ENCODE data around the gene OGN. TPM values are rescaled to one million over a fixed set of nuclear protein-coding genes. Genes with fewer than 3 reads are reported as not detected.

Gene OGN
- total and polyA plus RNA-seq, 2 of the 4 experiments (the other 2 are of a cell fraction), result under 0.01 to 0.10 TPM

DNA sequence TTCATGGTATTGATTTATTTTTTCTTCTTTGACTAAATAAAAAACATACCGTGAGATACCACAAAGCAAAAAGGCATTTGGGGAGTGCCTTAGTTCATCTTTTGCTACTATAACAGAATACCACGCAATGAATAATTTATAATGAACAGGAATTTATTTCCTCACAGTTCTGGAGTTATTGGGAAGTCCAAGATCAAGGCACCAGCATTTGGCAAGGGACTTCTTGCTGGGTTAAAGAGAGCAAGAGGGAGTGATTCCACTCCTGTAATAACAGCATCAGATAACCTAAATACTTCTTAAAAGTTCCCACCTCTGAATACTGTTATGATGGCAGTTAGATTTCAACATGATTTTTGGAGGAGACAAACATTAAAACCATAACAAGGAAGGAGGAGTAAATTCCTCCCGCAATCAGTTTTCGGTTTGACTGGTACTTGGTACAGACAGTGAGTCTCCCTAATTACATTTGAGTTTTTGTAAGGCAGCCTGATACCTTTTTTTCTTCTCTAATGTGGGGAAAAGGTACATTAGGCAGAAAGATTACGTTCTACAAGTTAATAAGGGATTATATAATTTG is 28.7 kb upstream of the OGN start:
- ATAC-seq (ENCODE audit: low read depth) (no peak), DNase-seq (no peak)
- H3K79me1 ChIP-seq (ENCODE audit: low read depth in 1 of 2, low read length in 2 of 2), result no peaks in the 10 kb centered on the region
- no peak overlapping the region for H4K8ac ChIP-seq (ENCODE audit: low read depth in 2 of 2, low read length in 2 of 2)
- ChIA-PET POLR2A (ENCODE audit: unreplicated experiment) (no interaction called here), CTCF (no interaction called here)
- H2AK5ac ChIP-seq (ENCODE audit: low read depth, low read length), result no peak overlapping the region
- dilution Hi-C loops (cut with HindIII; ENCODE audit: low sequenced_read_pairs, unreplicated experiment) (no loop called here), intact Hi-C loops (cut with micrococcal nuclease) (no loop called here), in situ Hi-C loops (cut with MboI; ENCODE audit: low sequenced_read_pairs) (loop anchor here (10.0 kb wide), 2 partner anchors 202 to 298 kb away; no protein-coding TSS in a partner anchor)
- TF ChIP-seq, protein P1, sequence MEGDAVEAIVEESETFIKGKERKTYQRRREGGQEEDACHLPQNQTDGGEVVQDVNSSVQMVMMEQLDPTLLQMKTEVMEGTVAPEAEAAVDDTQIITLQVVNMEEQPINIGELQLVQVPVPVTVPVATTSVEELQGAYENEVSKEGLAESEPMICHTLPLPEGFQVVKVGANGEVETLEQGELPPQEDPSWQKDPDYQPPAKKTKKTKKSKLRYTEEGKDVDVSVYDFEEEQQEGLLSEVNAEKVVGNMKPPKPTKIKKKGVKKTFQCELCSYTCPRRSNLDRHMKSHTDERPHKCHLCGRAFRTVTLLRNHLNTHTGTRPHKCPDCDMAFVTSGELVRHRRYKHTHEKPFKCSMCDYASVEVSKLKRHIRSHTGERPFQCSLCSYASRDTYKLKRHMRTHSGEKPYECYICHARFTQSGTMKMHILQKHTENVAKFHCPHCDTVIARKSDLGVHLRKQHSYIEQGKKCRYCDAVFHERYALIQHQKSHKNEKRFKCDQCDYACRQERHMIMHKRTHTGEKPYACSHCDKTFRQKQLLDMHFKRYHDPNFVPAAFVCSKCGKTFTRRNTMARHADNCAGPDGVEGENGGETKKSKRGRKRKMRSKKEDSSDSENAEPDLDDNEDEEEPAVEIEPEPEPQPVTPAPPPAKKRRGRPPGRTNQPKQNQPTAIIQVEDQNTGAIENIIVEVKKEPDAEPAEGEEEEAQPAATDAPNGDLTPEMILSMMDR (conservative IDR thresholded peaks at IDR 0.05; ENCODE audit: low read depth, low read length), result no peak
- TF ChIP-seq NFE2L2 (IDR thresholded peaks at IDR 0.05; ENCODE audit: low read depth, low read length), result no peak
- TF ChIP-seq MAZ (IDR thresholded peaks at IDR 0.05; ENCODE audit: borderline replicate concordance, low read depth, low read length), result no peak
- TF ChIP-seq MAFK (IDR thresholded peaks at IDR 0.05; ENCODE audit: low read depth, low read length), result no peak
- TF ChIP-seq SMC3 (IDR thresholded peaks at IDR 0.05; ENCODE audit: low read depth, low read length), result no peak
- TF ChIP-seq BHLHE40 (IDR thresholded peaks at IDR 0.05; ENCODE audit: low read depth, low read length), result no peak
- no peak for TF ChIP-seq POLR2A (IDR thresholded peaks at IDR 0.05; ENCODE audit: low read depth, low read length)
- no peak for TF ChIP-seq CHD1 (IDR thresholded peaks at IDR 0.05; ENCODE audit: low read depth, low read length)
- TF ChIP-seq CEBPB (IDR thresholded peaks at IDR 0.05; ENCODE audit: low read depth, low read length), result no peak
- no peak for TF ChIP-seq RFX5 (IDR thresholded peaks at IDR 0.05; ENCODE audit: low read depth, low read length)
- TF ChIP-seq FOS (IDR thresholded peaks at IDR 0.05; ENCODE audit: low read depth, low read length), result no peak
- no peak for TF ChIP-seq MXI1 (IDR thresholded peaks at IDR 0.05; ENCODE audit: borderline replicate concordance, low read depth, low read length)
- TF ChIP-seq, protein P2, sequence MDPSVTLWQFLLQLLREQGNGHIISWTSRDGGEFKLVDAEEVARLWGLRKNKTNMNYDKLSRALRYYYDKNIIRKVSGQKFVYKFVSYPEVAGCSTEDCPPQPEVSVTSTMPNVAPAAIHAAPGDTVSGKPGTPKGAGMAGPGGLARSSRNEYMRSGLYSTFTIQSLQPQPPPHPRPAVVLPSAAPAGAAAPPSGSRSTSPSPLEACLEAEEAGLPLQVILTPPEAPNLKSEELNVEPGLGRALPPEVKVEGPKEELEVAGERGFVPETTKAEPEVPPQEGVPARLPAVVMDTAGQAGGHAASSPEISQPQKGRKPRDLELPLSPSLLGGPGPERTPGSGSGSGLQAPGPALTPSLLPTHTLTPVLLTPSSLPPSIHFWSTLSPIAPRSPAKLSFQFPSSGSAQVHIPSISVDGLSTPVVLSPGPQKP (IDR thresholded peaks at IDR 0.05; ENCODE audit: borderline replicate concordance, low read depth, low read length), result no peak
- TF ChIP-seq RAD21 (IDR thresholded peaks at IDR 0.05; ENCODE audit: low read length), result no peak
- TF ChIP-seq, protein P3, sequence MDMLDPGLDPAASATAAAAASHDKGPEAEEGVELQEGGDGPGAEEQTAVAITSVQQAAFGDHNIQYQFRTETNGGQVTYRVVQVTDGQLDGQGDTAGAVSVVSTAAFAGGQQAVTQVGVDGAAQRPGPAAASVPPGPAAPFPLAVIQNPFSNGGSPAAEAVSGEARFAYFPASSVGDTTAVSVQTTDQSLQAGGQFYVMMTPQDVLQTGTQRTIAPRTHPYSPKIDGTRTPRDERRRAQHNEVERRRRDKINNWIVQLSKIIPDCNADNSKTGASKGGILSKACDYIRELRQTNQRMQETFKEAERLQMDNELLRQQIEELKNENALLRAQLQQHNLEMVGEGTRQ (IDR thresholded peaks at IDR 0.05; ENCODE audit: low read depth, low read length), result no peak
- no peaks in the 10 kb centered on the region for H4K20me1 ChIP-seq (ENCODE audit: insufficient read depth, low read length)
- H2AK9ac ChIP-seq (replicated peaks; ENCODE audit: low read depth, low read length, poor library complexity), result no peak overlapping the region
- H3K4me3 ChIP-seq (ENCODE audit: insufficient read depth, low read depth, low read length), result no peak overlapping the region
- H3K27ac ChIP-seq (ENCODE audit: insufficient read depth, low read length), result no peak overlapping the region
- no peak overlapping the region for H3K14ac ChIP-seq (replicated peaks; ENCODE audit: low read depth, low read length)
- H2BK15ac ChIP-seq (ENCODE audit: low read depth, low read length), result no peak overlapping the region
- no peak overlapping the region for H2BK120ac ChIP-seq (ENCODE audit: low read depth, low read length)
- H3K27me3 ChIP-seq (ENCODE audit: control insufficient read depth, insufficient read depth, low read length), result no peaks in the 10 kb centered on the region
- no peak overlapping the region for H3K4me2 ChIP-seq (ENCODE audit: low read depth, low read length)
- no CpG with 5 or more reads among the region's 5 CpGs for WGBS, 2 experiments (ENCODE audit: extremely low coverage in 2 of 2, insufficient read length in 1 of 2)
- no peaks in the 10 kb centered on the region for H3K36me3 ChIP-seq (ENCODE audit: control insufficient read depth, insufficient read depth, low read length)
- H3K18ac ChIP-seq (ENCODE audit: low read depth, low read length), result no peak overlapping the region
- H3K56ac ChIP-seq (ENCODE audit: extremely low read depth, insufficient read depth, low read length), result no peak overlapping the region
- H2BK20ac ChIP-seq (ENCODE audit: low read depth, low read length), result no peak overlapping the region
- no peak overlapping the region for H3K9ac ChIP-seq (ENCODE audit: low read depth, low read length)
- H2BK5ac ChIP-seq (ENCODE audit: low read depth, low read length, poor library complexity, severe bottlenecking), result no peak overlapping the region
- no peak overlapping the region for H4K91ac ChIP-seq (ENCODE audit: insufficient read depth, low read depth, low read length)
- H3K9me3 ChIP-seq (ENCODE audit: control insufficient read depth, insufficient read depth, low read length), result no peaks in the 10 kb centered on the region
- H4K5ac ChIP-seq (ENCODE audit: low read depth, low read length), result no peak overlapping the region
- H2AFZ ChIP-seq (replicated peaks; ENCODE audit: low read length, poor library complexity), result no peak overlapping the region
- no peaks in the 10 kb centered on the region for H3K9me1 ChIP-seq (ENCODE audit: insufficient read depth, low read length)
- no TSS peak for BruUV-seq (replicated peaks)
- H3K23ac ChIP-seq (ENCODE audit: low read depth, low read length), result no peak overlapping the region
- H3K4ac ChIP-seq (ENCODE audit: low read depth, low read length), result no peak overlapping the region
- H3K4me1 ChIP-seq (ENCODE audit: control insufficient read depth, insufficient read depth, low read length), result no peaks in the 10 kb centered on the region
